ENCODE data around the gene FBRSL1. TPM values are rescaled to one million over a fixed set of nuclear protein-coding genes. Genes with fewer than 3 reads are reported as not detected.

FBRSL1 gene
- total RNA-seq, 1 experiment from 2014 or later, result 3.2 TPM

- no peak for DNase-seq (ENCODE audit: low read depth)
Measured at GRCh38 chr12:132496710-132497109, 6.8 kb downstream of the FBRSL1 start.

DNA sequence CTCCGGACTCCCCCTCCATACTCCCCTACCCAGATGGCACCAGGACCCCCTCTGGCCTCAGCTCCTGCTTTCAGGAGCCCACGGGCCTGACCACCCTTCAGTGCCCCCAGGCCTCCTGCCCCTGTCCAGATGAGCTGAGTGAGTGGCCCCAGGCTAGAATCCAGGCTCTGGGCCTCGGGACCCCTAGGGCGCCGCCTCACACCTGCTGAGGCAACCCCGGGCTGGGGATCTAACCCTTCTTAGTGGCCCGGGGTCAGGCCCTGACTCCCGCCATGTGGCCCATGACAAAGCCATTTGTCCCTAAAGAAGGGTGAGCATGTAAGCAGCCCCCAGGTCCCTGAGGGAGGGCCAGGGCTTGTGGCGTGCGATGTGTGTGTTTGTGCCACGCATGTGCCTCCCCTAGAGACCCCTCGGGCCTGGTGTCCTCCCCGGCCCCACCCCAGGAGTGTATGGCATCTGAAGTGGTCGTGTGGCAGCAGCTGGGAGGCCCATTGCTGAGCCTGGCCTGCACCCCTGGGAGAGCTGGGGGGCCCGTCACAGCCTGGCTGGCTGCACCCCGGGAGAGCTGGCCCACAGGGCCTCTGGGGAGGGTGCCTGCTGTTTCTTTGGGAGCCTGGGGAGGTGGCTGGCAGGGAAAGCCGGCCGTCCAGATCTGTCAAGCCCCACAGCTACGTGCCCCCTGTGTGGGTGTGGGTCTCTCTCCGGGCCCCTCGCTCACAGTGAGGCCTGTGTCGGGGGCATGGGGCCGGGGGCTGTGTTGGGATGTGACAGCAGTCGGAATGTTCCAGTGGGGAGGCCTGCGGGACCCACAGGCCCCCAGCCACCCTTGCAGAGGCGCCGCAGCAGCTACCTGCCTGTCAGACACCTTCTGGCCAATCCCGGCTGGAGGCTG, 7.8 kb downstream of the FBRSL1 start:
- DNase-seq (ENCODE audit: low read depth), result no peak

DNA sequence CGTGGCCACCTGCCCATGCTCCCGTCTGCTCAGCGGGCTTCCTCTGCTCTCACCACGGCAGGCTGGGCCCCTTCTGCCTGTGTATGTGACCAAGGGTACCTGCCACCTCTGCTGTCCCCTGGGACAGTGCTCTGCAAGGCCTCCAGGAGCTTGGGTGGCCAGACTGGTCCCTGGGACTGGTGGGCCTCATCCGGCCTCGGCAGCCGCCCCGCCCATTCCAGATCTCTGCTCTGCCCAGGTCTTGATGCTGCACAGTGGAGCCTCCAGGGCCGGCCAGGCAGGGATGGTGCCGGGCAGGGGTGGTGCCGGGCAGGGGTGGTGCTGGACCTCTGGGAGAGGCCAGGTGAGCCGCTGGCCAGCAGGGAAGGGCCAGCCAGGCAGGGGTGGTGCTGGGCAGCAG, 9.0 kb downstream of the FBRSL1 start:
- DNase-seq (ENCODE audit: low read depth), result no peak

DNA sequence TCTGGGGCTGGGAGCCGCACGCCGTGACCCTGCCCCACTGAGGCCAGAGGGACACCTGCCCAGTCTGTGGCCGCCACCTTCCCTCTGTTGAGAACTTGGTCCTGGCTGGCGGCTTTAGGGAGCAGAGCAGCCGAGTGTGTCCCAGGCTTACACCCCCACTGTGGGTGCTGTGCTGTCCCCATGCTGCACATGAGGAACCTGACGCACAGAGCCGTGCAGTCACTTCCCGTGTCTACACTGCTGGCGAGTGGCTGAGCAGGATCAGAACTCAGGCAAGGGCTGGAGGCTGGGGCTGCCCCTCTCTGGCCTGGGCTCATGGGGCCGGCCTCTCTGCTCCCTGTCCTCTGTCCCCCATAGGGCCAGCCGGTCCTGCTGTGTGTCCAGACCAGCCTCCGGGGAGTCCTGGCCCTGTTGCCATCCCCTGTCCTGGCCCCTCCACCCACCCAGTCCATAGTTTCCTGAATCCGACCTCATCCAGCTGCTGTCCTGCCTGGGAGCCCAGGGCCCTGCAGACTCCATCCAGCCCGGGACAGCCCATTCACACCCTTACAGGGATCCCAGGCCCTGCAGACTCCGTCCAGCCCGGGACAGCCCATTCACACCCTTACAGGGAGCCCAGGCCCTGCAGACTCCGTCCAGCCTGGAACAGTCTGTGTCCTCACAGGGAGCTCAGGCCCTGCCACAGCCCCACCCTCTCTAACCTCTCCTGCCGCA, 10.3 kb downstream of the FBRSL1 start:
- no peak for DNase-seq (ENCODE audit: low read depth)

- no peak for DNase-seq (ENCODE audit: low read depth)
Measured at GRCh38 chr12:132500856-132501180, 10.9 kb downstream of the FBRSL1 start.

- no peak for DNase-seq (ENCODE audit: low read depth)
Measured at GRCh38 chr12:132501204-132501940, 11.4 kb downstream of the FBRSL1 start.

GRCh38 chr12:132502149-132502881, 12.4 kb downstream of the FBRSL1 start:
- DNase-seq (ENCODE audit: low read depth), result no peak

DNA sequence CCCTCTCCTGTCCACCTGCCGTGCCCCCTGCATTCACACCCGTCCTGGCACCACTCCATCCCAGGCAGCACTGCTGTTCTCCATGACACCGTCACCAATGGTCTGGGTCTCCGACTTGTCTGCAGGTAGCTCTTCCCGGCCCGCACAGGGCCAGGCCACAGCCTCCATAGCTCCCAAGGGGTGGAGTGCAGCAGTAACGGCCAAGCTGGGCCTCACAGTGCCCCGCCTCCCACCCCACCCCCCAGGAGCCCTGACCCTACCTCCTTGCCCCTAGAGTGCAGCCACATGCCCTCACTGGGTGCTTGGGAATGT, 12.9 kb downstream of the FBRSL1 start:
- no peak for DNase-seq (ENCODE audit: low read depth)

GRCh38 chr12:132503618-132504204, 13.8 kb downstream of the FBRSL1 start:
- peak; percentile 53 for DNase-seq (ENCODE audit: low read depth)

GRCh38 chr12:132505105-132505851, 15.3 kb downstream of the FBRSL1 start:
- DNase-seq (ENCODE audit: low read depth), result no peak

DNA sequence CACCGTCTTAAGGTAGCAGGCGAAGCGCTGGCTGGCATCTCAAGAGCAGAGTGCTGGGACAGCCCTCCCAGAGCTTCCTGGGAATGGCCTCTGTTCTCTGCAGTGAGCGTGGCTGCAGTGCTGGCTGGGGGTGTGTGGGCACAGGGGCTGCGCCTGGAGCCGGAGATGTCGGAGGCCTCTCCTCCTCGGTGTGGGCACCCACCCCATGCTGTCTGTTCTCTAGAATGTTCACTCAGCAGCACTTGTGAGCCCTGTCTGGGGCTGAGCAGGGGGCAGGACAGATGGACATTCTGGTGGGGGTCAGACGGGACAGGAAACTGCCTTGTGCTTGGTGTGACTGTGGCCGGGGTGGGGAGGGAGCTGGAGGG, 15.9 kb downstream of the FBRSL1 start:
- DNase-seq (ENCODE audit: low read depth), result no peak

GRCh38 chr12:132506328-132507160, 16.6 kb downstream of the FBRSL1 start:
- DNase-seq (ENCODE audit: low read depth), result no peak

GRCh38 chr12:132507161-132507538, 17.2 kb downstream of the FBRSL1 start:
- no peak for DNase-seq (ENCODE audit: low read depth)

DNA sequence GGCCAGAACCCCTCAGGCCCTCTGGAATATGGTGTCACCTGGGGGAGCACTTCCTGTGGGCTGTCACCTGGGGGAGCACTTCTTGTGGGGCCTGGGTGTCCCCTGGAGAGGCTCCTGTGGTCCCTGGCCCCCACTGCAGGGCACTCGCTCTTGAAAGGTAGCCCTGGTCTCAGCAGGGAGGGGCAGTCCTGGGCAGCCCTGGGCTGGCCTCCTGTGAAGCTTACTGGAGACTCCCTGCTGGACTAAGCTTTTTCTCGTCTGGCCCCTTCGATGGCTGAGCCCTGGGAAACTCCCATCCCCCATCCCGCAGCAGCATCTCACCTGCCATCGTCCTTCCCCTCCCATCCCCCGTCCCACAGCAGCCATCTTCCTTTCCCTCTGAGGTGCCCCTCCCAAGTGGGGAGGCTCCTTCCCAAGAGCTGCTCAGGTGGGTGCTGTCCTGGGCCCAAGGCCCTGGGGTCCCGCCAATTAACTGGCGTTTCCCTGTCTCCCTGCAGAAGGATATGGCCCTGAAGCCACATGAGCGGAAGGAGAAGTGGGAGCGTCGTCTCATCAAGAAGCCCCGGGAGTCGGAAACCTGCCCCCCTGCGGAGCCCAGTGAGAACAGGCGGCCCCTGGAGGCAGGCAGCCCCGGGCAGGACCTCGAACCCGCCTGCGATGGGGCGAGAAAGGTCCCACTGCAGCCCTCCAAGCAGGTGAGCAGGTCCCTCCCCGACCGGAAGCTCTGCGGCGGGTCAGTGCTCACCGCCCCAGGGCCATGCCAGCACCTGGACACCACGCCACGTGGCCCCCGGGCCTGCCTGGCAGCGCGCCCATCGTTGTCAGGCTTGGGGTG, 17.9 kb downstream of the FBRSL1 start:
- no peak for DNase-seq (ENCODE audit: low read depth)

GRCh38 chr12:132508491-132508740, 18.5 kb downstream of the FBRSL1 start:
- DNase-seq (ENCODE audit: low read depth), result no peak

- DNase-seq (ENCODE audit: low read depth), result no peak
Measured at GRCh38 chr12:132508860-132509732, 19.1 kb downstream of the FBRSL1 start.

GRCh38 chr12:132510111-132510724, 20.3 kb downstream of the FBRSL1 start:
- DNase-seq (ENCODE audit: low read depth), result no peak

Measured in M059J (cell line).